Mesenchymal stem cell (in vitro differentiated cells and primary cell): ENCODE measurements around the gene MED12.

Source experiments
- DNase-seq: peaks from one replicate; pipeline ENCODE4 v3.0.0-alpha.2; 2013
- H2AFZ ChIP-seq: one replicate; pipeline ENCODE4 v1.6.1; 2013; ENCODE audit warnings: low read depth, mild to moderate bottlenecking, control low read depth, inconsistent platforms, low read length, moderate library complexity
- H2AK5ac ChIP-seq: 2 replicates; pipeline ENCODE4 v1.6.1; 2013; ENCODE audit warnings: low read length, moderate library complexity, mild to moderate bottlenecking, inconsistent platforms; ENCODE audit not compliant: severe bottlenecking
- H2BK120ac ChIP-seq: one replicate; pipeline ENCODE4 v1.6.1; 2013; ENCODE audit warnings: low read depth, mild to moderate bottlenecking, inconsistent platforms, low read length, moderate library complexity
- H2BK12ac ChIP-seq, 2 experiments: one replicate each; pipeline ENCODE4 v1.6.1; 2013; ENCODE audit warnings: inconsistent platforms in 2 of 2, low read length in 2 of 2, mild to moderate bottlenecking in 2 of 2, moderate library complexity in 2 of 2, control low read depth in 1 of 2
- H2BK15ac ChIP-seq: one replicate; pipeline ENCODE4 v1.6.1; 2013; ENCODE audit warnings: mild to moderate bottlenecking, low read depth, inconsistent platforms; ENCODE audit not compliant: poor library complexity, severe bottlenecking
- H2BK5ac ChIP-seq: 2 replicates; pipeline ENCODE4 v1.6.1; 2013; ENCODE audit warnings: low read depth, mild to moderate bottlenecking, low read length, control low read depth, inconsistent platforms; ENCODE audit not compliant: poor library complexity, severe bottlenecking
- H3K14ac ChIP-seq, 2 experiments: one replicate each; pipeline ENCODE4 v1.6.1; 2013; ENCODE audit warnings: inconsistent platforms in 2 of 2, low read length in 2 of 2, control low read depth in 1 of 2, mild to moderate bottlenecking in 1 of 2, moderate library complexity in 1 of 2
- H3K18ac ChIP-seq, 2 experiments: one replicate each; pipeline ENCODE4 v1.6.1; 2013; ENCODE audit warnings: inconsistent platforms in 2 of 2, low read length in 2 of 2, control low read depth in 1 of 2, low read depth in 1 of 2, mild to moderate bottlenecking in 1 of 2
- H3K23ac ChIP-seq, 2 experiments: one replicate each; pipeline ENCODE4 v1.6.1; 2013; ENCODE audit warnings: inconsistent platforms in 2 of 2, low read length in 2 of 2, mild to moderate bottlenecking in 2 of 2, moderate library complexity in 2 of 2, control low read depth in 1 of 2
- H3K27ac ChIP-seq: 2 replicates; pipeline ENCODE4 v1.5.1; 2013; ENCODE audit warnings: mild to moderate bottlenecking, moderate library complexity, low read length, control low read depth, inconsistent platforms; ENCODE audit not compliant: poor library complexity, severe bottlenecking
- H3K27me3 ChIP-seq, 2 experiments: 2 replicates each; pipeline versions ENCODE4 v1.6.1 to v1.7.0; 2013; ENCODE audit warnings: low read length in 2 of 2, mild to moderate bottlenecking in 2 of 2, moderate library complexity in 2 of 2, control low read depth in 1 of 2, inconsistent platforms in 1 of 2; ENCODE audit not compliant: control insufficient read depth in 1 of 2, insufficient read depth in 1 of 2
- H3K36me3 ChIP-seq, 2 experiments: 2 replicates each; pipeline versions ENCODE4 v1.6.1 to v1.7.0; 2013; ENCODE audit warnings: low read length in 2 of 2, control low read depth in 1 of 2, inconsistent platforms in 1 of 2, low read depth in 1 of 2, mild to moderate bottlenecking in 1 of 2; ENCODE audit not compliant: insufficient read depth in 2 of 2, control insufficient read depth in 1 of 2
- H3K4ac ChIP-seq, 2 experiments: one replicate each; pipeline ENCODE4 v1.6.1; 2013; ENCODE audit warnings: inconsistent platforms in 2 of 2, low read length in 2 of 2, mild to moderate bottlenecking in 2 of 2, moderate library complexity in 2 of 2, control low read depth in 1 of 2, low read depth in 1 of 2
- H3K4me1 ChIP-seq: 2 replicates; pipeline ENCODE4 v1.6.1; 2013; ENCODE audit warnings: low read depth, low read length, control low read depth; ENCODE audit not compliant: control insufficient read depth, insufficient read depth
- H3K4me2 ChIP-seq: 2 replicates; pipeline ENCODE4 v1.6.1; 2013; ENCODE audit warnings: low read length, mild to moderate bottlenecking, inconsistent platforms; ENCODE audit not compliant: poor library complexity, severe bottlenecking
- H3K4me3 ChIP-seq, 2 experiments: 2 replicates each; pipeline versions ENCODE4 v1.5.1 to v1.7.0; 2013; ENCODE audit warnings: low read length in 2 of 2, mild to moderate bottlenecking in 2 of 2, control low read depth in 1 of 2, low read depth in 1 of 2; ENCODE audit not compliant: insufficient read depth in 1 of 2
- H3K79me1 ChIP-seq: replicated peaks from 2 replicates; pipeline ENCODE4 v1.6.1; 2013; ENCODE audit warnings: mild to moderate bottlenecking, control low read depth, low read length, inconsistent platforms; ENCODE audit not compliant: poor library complexity, severe bottlenecking
- H3K9ac ChIP-seq: 2 replicates; pipeline ENCODE4 v1.7.0; 2013; ENCODE audit warnings: mild to moderate bottlenecking, low read length, moderate library complexity
- H3K9me3 ChIP-seq: 2 replicates; pipeline ENCODE4 v1.7.0; 2013; ENCODE audit warnings: mild to moderate bottlenecking, low read length; ENCODE audit not compliant: control insufficient read depth
- H4K8ac ChIP-seq: one replicate; pipeline ENCODE4 v1.6.1; 2013; ENCODE audit warnings: inconsistent platforms, mild to moderate bottlenecking, low read length, moderate library complexity
- H4K91ac ChIP-seq: one replicate; pipeline ENCODE4 v1.6.1; 2013; ENCODE audit warnings: mild to moderate bottlenecking, low read length, inconsistent platforms
- WGBS: methylation state at CpG from one replicate; pipeline ENCODE4 v1.1.7; 2013; ENCODE audit warnings: mixed read lengths; 5-methylcytosine and 5-hydroxymethylcytosine counted together

MED12 gene

GRCh38 chrX:71098302-71098701 is 20.1 kb upstream of the MED12 start:
- no peak overlapping the region for H3K4ac ChIP-seq
- no peak overlapping the region for H4K8ac ChIP-seq
- no peak overlapping the region for H3K4me3 ChIP-seq
- H3K18ac ChIP-seq: no peak overlapping the region
- no peak overlapping the region for H3K9ac ChIP-seq
- peaks cover 3% of the 10 kb centered on the region for H3K4me1 ChIP-seq
- H3K9me3 ChIP-seq: no peaks in the 10 kb centered on the region
- no peak overlapping the region for H2BK12ac ChIP-seq
- H2BK15ac ChIP-seq: no peak overlapping the region
- no peaks in the 10 kb centered on the region for H3K79me1 ChIP-seq
- H3K27ac ChIP-seq: no peak overlapping the region
- H3K23ac ChIP-seq: no peak overlapping the region
- no peak overlapping the region for H3K4me2 ChIP-seq
- WGBS: 10% methylated on average over 1 of the region's 2 CpGs
- no peaks in the 10 kb centered on the region for H3K36me3 ChIP-seq
- peaks cover 12 to 43% of the 10 kb centered on the region in 2 experiments for H3K27me3 ChIP-seq
- no peak overlapping the region for H2AK5ac ChIP-seq
- DNase-seq: peak; percentile 63
- H2BK5ac ChIP-seq: no peak overlapping the region
- no peak overlapping the region for H4K91ac ChIP-seq
- H2AFZ ChIP-seq: no peak overlapping the region
- no peak overlapping the region for H2BK120ac ChIP-seq
- H3K14ac ChIP-seq: no peak overlapping the region

GRCh38 chrX:71098951-71099506 is 19.4 kb upstream of the MED12 start:
- Histone ChIP-seq H2BK120ac (no peak overlapping the region), H2AFZ (no peak overlapping the region), H3K18ac (no peak overlapping the region), H2BK15ac (no peak overlapping the region), H3K4me3 (no peak overlapping the region), H4K8ac (no peak overlapping the region), H3K4me2 (no peak overlapping the region), H3K9me3 (no peaks in the 10 kb centered on the region), H4K91ac (no peak overlapping the region), H3K23ac (no peak overlapping the region), H2BK5ac (no peak overlapping the region), H2BK12ac (no peak overlapping the region), H3K36me3 (no peaks in the 10 kb centered on the region), H3K27ac (no peak overlapping the region), H3K4me1 (peaks cover 6% of the 10 kb centered on the region), H3K79me1 (no peaks in the 10 kb centered on the region), H3K9ac (no peak overlapping the region), H3K14ac (no peak overlapping the region), H2AK5ac (no peak overlapping the region), H3K4ac (no peak overlapping the region), H3K27me3 (peaks cover 12 to 48% of the 10 kb centered on the region in 2 experiments)
- WGBS: 33% methylated on average over 4 of the region's 5 CpGs
- no peak for DNase-seq

GRCh38 chrX:71099736-71100135 is 18.7 kb upstream of the MED12 start:
- no peak overlapping the region for H4K8ac ChIP-seq
- H2BK120ac ChIP-seq: no peak overlapping the region
- H3K4me3 ChIP-seq: no peak overlapping the region
- H3K23ac ChIP-seq: no peak overlapping the region
- H3K9me3 ChIP-seq: no peaks in the 10 kb centered on the region
- H3K27ac ChIP-seq: no peak overlapping the region
- no peak overlapping the region for H3K4me2 ChIP-seq
- H3K18ac ChIP-seq: no peak overlapping the region
- H3K36me3 ChIP-seq: no peaks in the 10 kb centered on the region
- no peak overlapping the region for H2BK15ac ChIP-seq
- H2AK5ac ChIP-seq: no peak overlapping the region
- H3K79me1 ChIP-seq: no peaks in the 10 kb centered on the region
- WGBS: 49% methylated on average over 4 of the region's 4 CpGs
- H3K9ac ChIP-seq: no peak overlapping the region
- no peak overlapping the region for H2AFZ ChIP-seq
- DNase-seq: no peak
- no peak overlapping the region for H4K91ac ChIP-seq
- H3K4me1 ChIP-seq: peaks cover 6% of the 10 kb centered on the region
- H2BK5ac ChIP-seq: no peak overlapping the region
- no peak overlapping the region for H3K14ac ChIP-seq
- H3K27me3 ChIP-seq: peaks cover 12 to 53% of the 10 kb centered on the region in 2 experiments
- no peak overlapping the region for H2BK12ac ChIP-seq
- H3K4ac ChIP-seq: no peak overlapping the region

- Histone ChIP-seq H3K4ac (no peak overlapping the region), H3K4me2 (no peak overlapping the region), H3K36me3 (no peaks in the 10 kb centered on the region), H2BK15ac (no peak overlapping the region), H4K8ac (no peak overlapping the region), H3K9me3 (no peaks in the 10 kb centered on the region), H3K9ac (no peak overlapping the region), H3K4me1 (peaks cover 6% of the 10 kb centered on the region), H3K14ac (no peak overlapping the region), H2BK120ac (no peak overlapping the region), H2BK12ac (no peak overlapping the region), H2BK5ac (no peak overlapping the region), H2AFZ (no peak overlapping the region), H3K79me1 (no peaks in the 10 kb centered on the region), H3K23ac (no peak overlapping the region), H4K91ac (no peak overlapping the region), H2AK5ac (no peak overlapping the region), H3K27ac (no peak overlapping the region), H3K27me3 (peaks cover 12 to 45% of the 10 kb centered on the region in 2 experiments), H3K18ac (no peak overlapping the region), H3K4me3 (no peak overlapping the region)
- DNase-seq: no peak
- WGBS: 75% methylated on average over 31 of the region's 31 CpGs
Observed at GRCh38 chrX:71100581-71101505, 17.6 kb upstream of the MED12 start.
